H9 (cell line): ENCODE data around the gene UCP2. TPM values are rescaled to one million over a fixed set of nuclear protein-coding genes. Genes with fewer than 3 reads are reported as not detected.

Experiments used
- DNase-seq: peaks from one replicate; pipeline ENCODE4 v3.0.0-alpha.2; 2017
- H2AFZ ChIP-seq: one replicate; pipeline ENCODE4 v1.6.1; 2013; ENCODE audit warnings: mild to moderate bottlenecking, low read length, control low read depth, moderate library complexity
- H2AK5ac ChIP-seq: 2 replicates; pipeline ENCODE4 v1.6.1; 2013; ENCODE audit warnings: low read length, control low read depth, mixed read lengths; ENCODE audit not compliant: insufficient read length
- H2BK120ac ChIP-seq: one replicate; pipeline ENCODE4 v1.6.1; 2013; ENCODE audit warnings: low read depth, mild to moderate bottlenecking, low read length, control low read depth, inconsistent platforms; ENCODE audit not compliant: poor library complexity, severe bottlenecking
- H2BK12ac ChIP-seq: 2 replicates; pipeline ENCODE4 v1.6.1; 2013; ENCODE audit warnings: low read length, control low read depth, mixed read lengths, low read depth; ENCODE audit not compliant: insufficient read length
- H2BK15ac ChIP-seq: 2 replicates; pipeline ENCODE4 v1.6.1; 2013; ENCODE audit warnings: low read depth, low read length, control low read depth
- H2BK20ac ChIP-seq: one replicate; pipeline ENCODE4 v1.6.1; 2013; ENCODE audit warnings: low read depth, mild to moderate bottlenecking, low read length, control low read depth, inconsistent platforms; ENCODE audit not compliant: poor library complexity, severe bottlenecking
- H2BK5ac ChIP-seq: 2 replicates; pipeline ENCODE4 v1.6.1; 2013; ENCODE audit warnings: low read length, control low read depth, mixed read lengths; ENCODE audit not compliant: insufficient read length
- H3K14ac ChIP-seq: 2 replicates; pipeline ENCODE4 v1.6.1; 2013; ENCODE audit warnings: low read length, control low read depth; ENCODE audit not compliant: insufficient read depth
- H3K18ac ChIP-seq: 2 replicates; pipeline ENCODE4 v1.6.1; 2013; ENCODE audit warnings: low read depth, mild to moderate bottlenecking, mixed read lengths, low read length, control low read depth; ENCODE audit not compliant: insufficient read length
- H3K23ac ChIP-seq: 2 replicates; pipeline ENCODE4 v1.6.1; 2013; ENCODE audit warnings: low read length, control low read depth, mixed read lengths, low read depth; ENCODE audit not compliant: insufficient read length
- H3K23me2 ChIP-seq: 2 replicates; pipeline ENCODE4 v1.6.1; 2013; ENCODE audit warnings: low read depth, mild to moderate bottlenecking, mixed read lengths, low read length, control low read depth; ENCODE audit not compliant: insufficient read length, poor library complexity, severe bottlenecking
- H3K27ac ChIP-seq: 2 replicates; pipeline ENCODE4 v1.5.1; 2013; ENCODE audit warnings: low read length, control low read depth, mixed read lengths, low read depth; ENCODE audit not compliant: insufficient read length
- H3K27me3 ChIP-seq: 2 replicates; pipeline ENCODE4 v1.6.1; 2013; ENCODE audit warnings: low read length, control low read depth, inconsistent platforms; ENCODE audit not compliant: insufficient read depth
- H3K4ac ChIP-seq: 2 replicates; pipeline ENCODE4 v1.6.1; 2013; ENCODE audit warnings: low read depth, mild to moderate bottlenecking, control low read depth, inconsistent platforms, low read length, moderate library complexity
- H3K4me1 ChIP-seq: 2 replicates; pipeline ENCODE4 v1.6.1; 2013; ENCODE audit warnings: low read length, control low read depth, inconsistent platforms; ENCODE audit not compliant: insufficient read depth
- H3K4me2 ChIP-seq: 2 replicates; pipeline ENCODE4 v1.6.1; 2013; ENCODE audit warnings: low read length, control low read depth, mixed read lengths; ENCODE audit not compliant: insufficient read length, insufficient read depth
- H3K56ac ChIP-seq: 2 replicates; pipeline ENCODE4 v1.6.1; 2013; ENCODE audit warnings: low read depth, mild to moderate bottlenecking, mixed read lengths, low read length, control low read depth; ENCODE audit not compliant: insufficient read length
- H3K79me1 ChIP-seq: 2 replicates; pipeline ENCODE4 v1.6.1; 2013; ENCODE audit warnings: low read depth, mild to moderate bottlenecking, moderate library complexity, low read length, control low read depth, inconsistent platforms; ENCODE audit not compliant: insufficient read depth, poor library complexity, severe bottlenecking
- H3K79me2 ChIP-seq: 2 replicates; pipeline ENCODE4 v1.6.1; 2013; ENCODE audit warnings: low read length, control low read depth, inconsistent platforms; ENCODE audit not compliant: insufficient read depth
- H3K9ac ChIP-seq: 2 replicates; pipeline ENCODE4 v1.6.1; 2013; ENCODE audit warnings: low read length, control low read depth, mixed read lengths; ENCODE audit not compliant: insufficient read length; ENCODE audit errors: extremely low read depth
- H3K9me3 ChIP-seq: one replicate; pipeline ENCODE4 v1.6.1; 2013; ENCODE audit warnings: low read depth, low read length, inconsistent platforms; ENCODE audit not compliant: control insufficient read depth
- H3T11ph ChIP-seq: one replicate; pipeline ENCODE4 v1.6.1; 2013; ENCODE audit warnings: mild to moderate bottlenecking, low read length, control low read depth, inconsistent platforms
- H4K20me1 ChIP-seq: one replicate; pipeline ENCODE4 v1.6.1; 2013; ENCODE audit not compliant: control insufficient read depth, insufficient read length, insufficient read depth
- H4K5ac ChIP-seq: 2 replicates; pipeline ENCODE4 v1.6.1; 2013; ENCODE audit warnings: low read depth, mild to moderate bottlenecking, mixed read lengths, low read length, control low read depth; ENCODE audit not compliant: insufficient read length
- H4K8ac ChIP-seq: replicated peaks from 2 replicates; pipeline ENCODE4 v1.6.1; 2013; ENCODE audit warnings: low read length, control low read depth, mixed read lengths, low read depth; ENCODE audit not compliant: insufficient read length
- H4K91ac ChIP-seq: 2 replicates; pipeline ENCODE4 v1.6.1; 2013; ENCODE audit warnings: low read depth, mild to moderate bottlenecking, moderate library complexity, mixed read lengths, low read length, control low read depth; ENCODE audit not compliant: insufficient read length
- H3K27ac Mint-ChIP-seq, 3 experiments: 2 replicates in 2 of 3; 3 replicates in 1 of 3; pipeline ENCODE4 v1.8.0; 2020 to 2021; ENCODE audit warnings: mixed read lengths in 3 of 3, mild to moderate bottlenecking in 1 of 3, moderate library complexity in 1 of 3
- H3K27me3 Mint-ChIP-seq: 2 replicates; pipeline ENCODE4 v1.8.0; 2021; ENCODE audit warnings: low read depth, mild to moderate bottlenecking, moderate library complexity, mixed read lengths
- H3K36me3 Mint-ChIP-seq, 3 experiments: 2 replicates in 2 of 3; 3 replicates in 1 of 3; pipeline ENCODE4 v1.8.0; 2020 to 2021; ENCODE audit warnings: low read depth in 3 of 3, mixed read lengths in 3 of 3; ENCODE audit not compliant: insufficient read depth in 1 of 3
- H3K4me1 Mint-ChIP-seq, 2 experiments: 2 replicates each; pipeline ENCODE4 v1.8.0; 2020; ENCODE audit warnings: mixed read lengths in 2 of 2
- H3K4me3 Mint-ChIP-seq, 2 experiments: 2 replicates in 1 of 2; 3 replicates in 1 of 2; pipeline ENCODE4 v1.8.0; 2020 to 2021; ENCODE audit warnings: mild to moderate bottlenecking in 2 of 2, mixed read lengths in 2 of 2, moderate library complexity in 1 of 2
- H3K9me3 Mint-ChIP-seq, 2 experiments: 2 replicates in 1 of 2; 3 replicates in 1 of 2; pipeline ENCODE4 v1.8.0; 2020; ENCODE audit warnings: mild to moderate bottlenecking in 2 of 2, mixed read lengths in 2 of 2, moderate library complexity in 1 of 2
- WGBS: extraction: QIAGEN DNeasy Blood & Tissue Kit; methylation state at CpG from one replicate; pipeline ENCODE4 v1.1.7; 2013; ENCODE audit warnings: missing lambda C conversion rate, low lambda C conversion rate, mixed read lengths; ENCODE audit not compliant: insufficient read length; ENCODE audit errors: extremely low coverage; 5-methylcytosine and 5-hydroxymethylcytosine counted together
- total RNA-seq: library from RNA; stranded (reverse); gene quantifications from 2 replicates; pipeline ENCODE4 v1.2.1, GENCODE V29; 2021
- TF ChIP-seq, protein P1 (sequence below): fragments of 200-600 bp; sonication (generic); conservative IDR thresholded peaks from 3 replicates; pipeline ENCODE4 v1.8.0; 2021; ENCODE audit warnings: antibody characterized with exemption, mild to moderate bottlenecking

UCP2 gene
- total RNA-seq, 1 experiment from 2014 or later: 62.1 TPM

DNA sequence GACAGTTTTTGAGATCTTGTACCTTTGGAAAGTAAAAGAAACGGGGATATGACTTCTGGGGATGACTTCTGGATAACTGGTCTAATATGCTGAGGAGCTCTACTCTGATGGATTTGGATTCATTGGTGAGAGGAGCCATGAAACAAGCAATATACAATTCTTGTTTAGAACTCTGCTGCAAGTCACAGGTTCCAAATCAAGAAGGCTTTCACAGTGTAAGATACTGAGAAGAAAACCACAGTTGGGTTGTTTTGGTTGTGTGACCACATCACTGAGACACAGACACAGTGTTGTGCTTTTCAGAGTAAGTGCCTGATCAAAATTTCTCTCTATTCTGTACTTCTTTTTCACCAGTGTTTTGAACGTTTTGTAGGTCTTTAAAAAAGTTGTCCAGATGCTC is 13.1 kb upstream of the UCP2 start:
- no peak overlapping the region for H2BK12ac ChIP-seq
- no peak overlapping the region for H3K9ac ChIP-seq
- no peak overlapping the region for H3K14ac ChIP-seq
- no peak overlapping the region; the same call in 1 of the 2 replicates for H3K4ac ChIP-seq
- H3K79me1 ChIP-seq: no peaks in the 10 kb centered on the region
- H3K18ac ChIP-seq: no peak overlapping the region
- H2BK5ac ChIP-seq: no peak overlapping the region
- H2AK5ac ChIP-seq: no peak overlapping the region
- no peaks in the 10 kb centered on the region for H3K9me3 ChIP-seq
- Mint-ChIP-seq H3K36me3 (no peaks in the 10 kb centered on the region), H3K9me3 (no peaks in the 10 kb centered on the region), H3K4me1 (peaks cover 14% of the 10 kb centered on the region in 2 experiments), H3K27ac (no peak overlapping the region), H3K4me3 (no peak overlapping the region), H3K27me3 (no peaks in the 10 kb centered on the region; the same call in none of the 2 replicates)
- H2BK120ac ChIP-seq: no peak overlapping the region
- no peaks in the 10 kb centered on the region for H3K27me3 ChIP-seq
- no peak overlapping the region for H2AFZ ChIP-seq
- no peak overlapping the region for H4K91ac ChIP-seq
- H3K4me2 ChIP-seq: no peak overlapping the region
- H2BK15ac ChIP-seq: no peak overlapping the region
- no peak for DNase-seq
- no peak overlapping the region for H3K27ac ChIP-seq
- H3K56ac ChIP-seq: no peak overlapping the region
- TF ChIP-seq, protein P1, sequence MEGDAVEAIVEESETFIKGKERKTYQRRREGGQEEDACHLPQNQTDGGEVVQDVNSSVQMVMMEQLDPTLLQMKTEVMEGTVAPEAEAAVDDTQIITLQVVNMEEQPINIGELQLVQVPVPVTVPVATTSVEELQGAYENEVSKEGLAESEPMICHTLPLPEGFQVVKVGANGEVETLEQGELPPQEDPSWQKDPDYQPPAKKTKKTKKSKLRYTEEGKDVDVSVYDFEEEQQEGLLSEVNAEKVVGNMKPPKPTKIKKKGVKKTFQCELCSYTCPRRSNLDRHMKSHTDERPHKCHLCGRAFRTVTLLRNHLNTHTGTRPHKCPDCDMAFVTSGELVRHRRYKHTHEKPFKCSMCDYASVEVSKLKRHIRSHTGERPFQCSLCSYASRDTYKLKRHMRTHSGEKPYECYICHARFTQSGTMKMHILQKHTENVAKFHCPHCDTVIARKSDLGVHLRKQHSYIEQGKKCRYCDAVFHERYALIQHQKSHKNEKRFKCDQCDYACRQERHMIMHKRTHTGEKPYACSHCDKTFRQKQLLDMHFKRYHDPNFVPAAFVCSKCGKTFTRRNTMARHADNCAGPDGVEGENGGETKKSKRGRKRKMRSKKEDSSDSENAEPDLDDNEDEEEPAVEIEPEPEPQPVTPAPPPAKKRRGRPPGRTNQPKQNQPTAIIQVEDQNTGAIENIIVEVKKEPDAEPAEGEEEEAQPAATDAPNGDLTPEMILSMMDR: no peak
- no peaks in the 10 kb centered on the region for H4K20me1 ChIP-seq
- no peaks in the 10 kb centered on the region for H3K23me2 ChIP-seq
- no CpG with 5 or more reads among the region's 2 CpGs for WGBS
- no peaks in the 10 kb centered on the region for H3K4me1 ChIP-seq
- H4K5ac ChIP-seq: no peak overlapping the region
- H3T11ph ChIP-seq: no peak overlapping the region
- no peaks in the 10 kb centered on the region for H3K79me2 ChIP-seq
- no peak overlapping the region for H3K23ac ChIP-seq
- no peak overlapping the region for H4K8ac ChIP-seq
- H2BK20ac ChIP-seq: no peak overlapping the region
